CD4-positive, alpha-beta T cell treated with Interleukin-17A for 4 hours (primary cell): Measurements from ENCODE around the gene PSEN2.
A peak's percentile ranks its signal among the peaks of the same experiment; 100 is the strongest.

Experiments
- DNase-seq: peaks from one replicate; pipeline ENCODE4 v3.0.0-alpha.2; 2020; ENCODE audit warnings: mixed read lengths

PSEN2 gene

GRCh38 chr1:226887006-226887405 lies 16.6 kb downstream of the PSEN2 start:
- DNase-seq: no peak

- no peak for DNase-seq
Measured at GRCh38 chr1:226888021-226888420, 17.6 kb downstream of the PSEN2 start.

- no peak for DNase-seq
Measured at GRCh38 chr1:226888816-226889215, 18.4 kb downstream of the PSEN2 start.

- no peak for DNase-seq
Measured at GRCh38 chr1:226889616-226890330, 19.4 kb downstream of the PSEN2 start.

- DNase-seq: no peak
Measured at GRCh38 chr1:226890331-226891108, 20.1 kb downstream of the PSEN2 start.

- DNase-seq: no peak
Measured at GRCh38 chr1:226891346-226891745, 20.9 kb downstream of the PSEN2 start.

- no peak for DNase-seq
Measured at GRCh38 chr1:226891846-226892523, 21.6 kb downstream of the PSEN2 start.

- no peak for DNase-seq
Measured at GRCh38 chr1:226892524-226892875, 22.1 kb downstream of the PSEN2 start.

- no peak for DNase-seq
Measured at GRCh38 chr1:226893936-226894335, 23.5 kb downstream of the PSEN2 start.

- DNase-seq: no peak
Measured at GRCh38 chr1:226894826-226895225, 24.4 kb downstream of the PSEN2 start.

- DNase-seq: no peak
Measured at GRCh38 chr1:226895644-226896043, 25.2 kb downstream of the PSEN2 start.

- no peak for DNase-seq
Measured at GRCh38 chr1:226898246-226898645, 27.8 kb downstream of the PSEN2 start.

GRCh38 chr1:226901421-226901820 lies 31.0 kb downstream of the PSEN2 start:
- DNase-seq: no peak

GRCh38 chr1:226902601-226903000 lies 32.2 kb downstream of the PSEN2 start:
- DNase-seq: no peak

GRCh38 chr1:226903819-226904716 lies 33.7 kb downstream of the PSEN2 start:
- DNase-seq: no peak

GRCh38 chr1:226904772-226905171 lies 34.4 kb downstream of the PSEN2 start:
- DNase-seq: no peak

GRCh38 chr1:226908419-226908818 lies 38.0 kb downstream of the PSEN2 start:
- no peak for DNase-seq

GRCh38 chr1:226908913-226909312 lies 38.5 kb downstream of the PSEN2 start:
- no peak for DNase-seq

GRCh38 chr1:226912587-226913176 lies 42.3 kb downstream of the PSEN2 start:
- DNase-seq: peak; percentile 70

GRCh38 chr1:226915672-226915995 lies 45.2 kb downstream of the PSEN2 start:
- no peak for DNase-seq

- no peak for DNase-seq
Measured at GRCh38 chr1:226916497-226916896, 46.1 kb downstream of the PSEN2 start.

GRCh38 chr1:226919587-226919986 lies 49.2 kb downstream of the PSEN2 start:
- no peak for DNase-seq

- no peak for DNase-seq
Measured at GRCh38 chr1:226919995-226920394, 49.6 kb downstream of the PSEN2 start.
